ENCODE measurements around the gene AKAP8L. TPM values are rescaled to one million over a fixed set of nuclear protein-coding genes. Genes with fewer than 3 reads are reported as not detected.

AKAP8L gene
- total and polyA plus RNA-seq, 9 of the 15 experiments (the other 6 are each of a cell fraction or from before 2014, with no cell fraction given) = 2.4 to 116 (median 70.7) TPM

DNA sequence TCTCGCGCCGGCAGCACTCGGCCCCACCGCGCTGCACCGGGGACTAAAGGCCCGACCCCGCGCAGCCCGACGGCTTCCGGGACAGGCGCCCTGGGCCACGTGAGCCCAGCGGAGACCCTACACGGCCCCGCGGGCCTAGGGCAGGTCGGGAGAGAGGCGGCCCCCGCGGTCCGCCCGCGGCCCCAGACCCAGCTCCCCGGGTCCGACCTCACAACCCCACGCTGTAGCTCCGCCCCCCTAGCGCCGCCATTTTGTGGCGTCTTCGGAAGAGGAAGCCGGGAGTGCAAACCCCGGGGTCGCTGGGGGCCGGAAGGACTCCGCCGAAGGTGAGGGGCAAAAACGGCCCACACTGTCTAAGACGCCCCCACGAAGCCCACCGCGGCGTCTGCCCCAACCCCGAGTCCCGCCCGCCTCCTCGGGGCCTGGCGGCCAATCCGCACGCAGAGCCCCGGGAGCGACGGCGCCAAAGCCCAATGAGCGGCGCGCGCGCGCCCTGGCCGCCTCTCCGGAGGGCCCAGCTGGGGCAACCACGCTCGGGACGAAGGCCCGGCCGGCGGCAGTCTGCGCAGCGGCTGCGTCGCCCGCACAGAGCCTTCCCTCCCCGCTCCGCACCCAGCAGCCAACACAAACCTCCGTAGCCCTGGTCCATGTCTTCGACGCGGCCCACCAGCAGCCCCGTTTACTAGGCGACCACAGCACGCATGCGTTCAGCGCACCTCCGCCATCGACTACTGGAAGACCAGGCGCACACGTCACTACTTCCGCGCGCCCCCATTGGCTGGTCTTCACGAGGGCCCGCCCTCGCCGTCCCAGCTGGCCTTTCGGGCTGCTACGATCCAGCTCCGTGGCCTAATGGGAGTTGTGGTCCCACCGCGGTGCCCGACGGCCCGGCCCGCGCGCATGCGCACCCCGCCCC, 39.4 kb downstream of the AKAP8L start, which contains the start of gene AKAP8 (continued):
- TF ChIP-seq, protein P1, sequence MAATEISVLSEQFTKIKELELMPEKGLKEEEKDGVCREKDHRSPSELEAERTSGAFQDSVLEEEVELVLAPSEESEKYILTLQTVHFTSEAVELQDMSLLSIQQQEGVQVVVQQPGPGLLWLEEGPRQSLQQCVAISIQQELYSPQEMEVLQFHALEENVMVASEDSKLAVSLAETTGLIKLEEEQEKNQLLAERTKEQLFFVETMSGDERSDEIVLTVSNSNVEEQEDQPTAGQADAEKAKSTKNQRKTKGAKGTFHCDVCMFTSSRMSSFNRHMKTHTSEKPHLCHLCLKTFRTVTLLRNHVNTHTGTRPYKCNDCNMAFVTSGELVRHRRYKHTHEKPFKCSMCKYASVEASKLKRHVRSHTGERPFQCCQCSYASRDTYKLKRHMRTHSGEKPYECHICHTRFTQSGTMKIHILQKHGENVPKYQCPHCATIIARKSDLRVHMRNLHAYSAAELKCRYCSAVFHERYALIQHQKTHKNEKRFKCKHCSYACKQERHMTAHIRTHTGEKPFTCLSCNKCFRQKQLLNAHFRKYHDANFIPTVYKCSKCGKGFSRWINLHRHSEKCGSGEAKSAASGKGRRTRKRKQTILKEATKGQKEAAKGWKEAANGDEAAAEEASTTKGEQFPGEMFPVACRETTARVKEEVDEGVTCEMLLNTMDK (IDR thresholded peaks at IDR 0.05; ENCODE audit: borderline replicate concordance, insufficient read depth, low read depth, low read length, poor library complexity, severe bottlenecking) = no peak
- no peak for TF ChIP-seq ZNF354B (CRISPR knock-in tag; IDR thresholded peaks at IDR 0.05)
- peak; percentile 91 for TF ChIP-seq HCFC1 (IDR thresholded peaks at IDR 0.05; ENCODE audit: low read depth, low read length)
- TF ChIP-seq, protein P2, sequence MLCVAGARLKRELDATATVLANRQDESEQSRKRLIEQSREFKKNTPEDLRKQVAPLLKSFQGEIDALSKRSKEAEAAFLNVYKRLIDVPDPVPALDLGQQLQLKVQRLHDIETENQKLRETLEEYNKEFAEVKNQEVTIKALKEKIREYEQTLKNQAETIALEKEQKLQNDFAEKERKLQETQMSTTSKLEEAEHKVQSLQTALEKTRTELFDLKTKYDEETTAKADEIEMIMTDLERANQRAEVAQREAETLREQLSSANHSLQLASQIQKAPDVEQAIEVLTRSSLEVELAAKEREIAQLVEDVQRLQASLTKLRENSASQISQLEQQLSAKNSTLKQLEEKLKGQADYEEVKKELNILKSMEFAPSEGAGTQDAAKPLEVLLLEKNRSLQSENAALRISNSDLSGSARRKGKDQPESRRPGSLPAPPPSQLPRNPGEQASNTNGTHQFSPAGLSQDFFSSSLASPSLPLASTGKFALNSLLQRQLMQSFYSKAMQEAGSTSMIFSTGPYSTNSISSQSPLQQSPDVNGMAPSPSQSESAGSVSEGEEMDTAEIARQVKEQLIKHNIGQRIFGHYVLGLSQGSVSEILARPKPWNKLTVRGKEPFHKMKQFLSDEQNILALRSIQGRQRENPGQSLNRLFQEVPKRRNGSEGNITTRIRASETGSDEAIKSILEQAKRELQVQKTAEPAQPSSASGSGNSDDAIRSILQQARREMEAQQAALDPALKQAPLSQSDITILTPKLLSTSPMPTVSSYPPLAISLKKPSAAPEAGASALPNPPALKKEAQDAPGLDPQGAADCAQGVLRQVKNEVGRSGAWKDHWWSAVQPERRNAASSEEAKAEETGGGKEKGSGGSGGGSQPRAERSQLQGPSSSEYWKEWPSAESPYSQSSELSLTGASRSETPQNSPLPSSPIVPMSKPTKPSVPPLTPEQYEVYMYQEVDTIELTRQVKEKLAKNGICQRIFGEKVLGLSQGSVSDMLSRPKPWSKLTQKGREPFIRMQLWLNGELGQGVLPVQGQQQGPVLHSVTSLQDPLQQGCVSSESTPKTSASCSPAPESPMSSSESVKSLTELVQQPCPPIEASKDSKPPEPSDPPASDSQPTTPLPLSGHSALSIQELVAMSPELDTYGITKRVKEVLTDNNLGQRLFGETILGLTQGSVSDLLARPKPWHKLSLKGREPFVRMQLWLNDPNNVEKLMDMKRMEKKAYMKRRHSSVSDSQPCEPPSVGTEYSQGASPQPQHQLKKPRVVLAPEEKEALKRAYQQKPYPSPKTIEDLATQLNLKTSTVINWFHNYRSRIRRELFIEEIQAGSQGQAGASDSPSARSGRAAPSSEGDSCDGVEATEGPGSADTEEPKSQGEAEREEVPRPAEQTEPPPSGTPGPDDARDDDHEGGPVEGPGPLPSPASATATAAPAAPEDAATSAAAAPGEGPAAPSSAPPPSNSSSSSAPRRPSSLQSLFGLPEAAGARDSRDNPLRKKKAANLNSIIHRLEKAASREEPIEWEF (CRISPR knock-in tag; IDR thresholded peaks at IDR 0.05) = no peak
- no peak for TF ChIP-seq CBX2 (IDR thresholded peaks at IDR 0.05; ENCODE audit: insufficient read depth, low read length, poor library complexity, severe bottlenecking)
- no peak for TF ChIP-seq RFX7 (CRISPR knock-in tag; IDR thresholded peaks at IDR 0.05)
- no peak; a peak in 1 of 4 replicates for TF ChIP-seq HDAC1 (IDR thresholded peaks at IDR 0.05)
- TF ChIP-seq, protein P3, sequence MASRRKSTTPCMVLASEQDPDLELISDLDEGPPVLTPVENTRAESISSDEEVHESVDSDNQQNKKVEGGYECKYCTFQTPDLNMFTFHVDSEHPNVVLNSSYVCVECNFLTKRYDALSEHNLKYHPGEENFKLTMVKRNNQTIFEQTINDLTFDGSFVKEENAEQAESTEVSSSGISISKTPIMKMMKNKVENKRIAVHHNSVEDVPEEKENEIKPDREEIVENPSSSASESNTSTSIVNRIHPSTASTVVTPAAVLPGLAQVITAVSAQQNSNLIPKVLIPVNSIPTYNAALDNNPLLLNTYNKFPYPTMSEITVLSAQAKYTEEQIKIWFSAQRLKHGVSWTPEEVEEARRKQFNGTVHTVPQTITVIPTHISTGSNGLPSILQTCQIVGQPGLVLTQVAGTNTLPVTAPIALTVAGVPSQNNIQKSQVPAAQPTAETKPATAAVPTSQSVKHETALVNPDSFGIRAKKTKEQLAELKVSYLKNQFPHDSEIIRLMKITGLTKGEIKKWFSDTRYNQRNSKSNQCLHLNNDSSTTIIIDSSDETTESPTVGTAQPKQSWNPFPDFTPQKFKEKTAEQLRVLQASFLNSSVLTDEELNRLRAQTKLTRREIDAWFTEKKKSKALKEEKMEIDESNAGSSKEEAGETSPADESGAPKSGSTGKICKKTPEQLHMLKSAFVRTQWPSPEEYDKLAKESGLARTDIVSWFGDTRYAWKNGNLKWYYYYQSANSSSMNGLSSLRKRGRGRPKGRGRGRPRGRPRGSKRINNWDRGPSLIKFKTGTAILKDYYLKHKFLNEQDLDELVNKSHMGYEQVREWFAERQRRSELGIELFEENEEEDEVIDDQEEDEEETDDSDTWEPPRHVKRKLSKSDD (conservative IDR thresholded peaks at IDR 0.05; ENCODE audit: low read length) = no peak
- TF ChIP-seq, protein P4, sequence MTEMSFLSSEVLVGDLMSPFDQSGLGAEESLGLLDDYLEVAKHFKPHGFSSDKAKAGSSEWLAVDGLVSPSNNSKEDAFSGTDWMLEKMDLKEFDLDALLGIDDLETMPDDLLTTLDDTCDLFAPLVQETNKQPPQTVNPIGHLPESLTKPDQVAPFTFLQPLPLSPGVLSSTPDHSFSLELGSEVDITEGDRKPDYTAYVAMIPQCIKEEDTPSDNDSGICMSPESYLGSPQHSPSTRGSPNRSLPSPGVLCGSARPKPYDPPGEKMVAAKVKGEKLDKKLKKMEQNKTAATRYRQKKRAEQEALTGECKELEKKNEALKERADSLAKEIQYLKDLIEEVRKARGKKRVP (CRISPR knock-in tag; IDR thresholded peaks at IDR 0.05) = no peak
- no peak for TF ChIP-seq TAF9B (IDR thresholded peaks at IDR 0.05; ENCODE audit: partially characterized antibody)
- no peak for TF ChIP-seq SMARCE1 (IDR thresholded peaks at IDR 0.05)
- TF ChIP-seq POLR2A (conservative IDR thresholded peaks at IDR 0.05) = peak; percentile 93
- no peak for TF ChIP-seq PURB (CRISPR knock-in tag; IDR thresholded peaks at IDR 0.05; ENCODE audit: low read depth)
- TF ChIP-seq HNRNPH1 (optimal IDR thresholded peaks at IDR 0.05; ENCODE audit: low read depth, low read length) = peak; percentile 56
